22Rv1 (cell line): ENCODE data around the gene SGCB.
A peak's percentile ranks its signal among the peaks of the same experiment; 100 is the strongest.

Experiments
- H3K27ac ChIP-seq: fragments of 450-650 bp; 2 replicates; pipeline ENCODE4 v1.5.1; 2017
- CTCF ChIP-seq: fragments of 450-650 bp; IDR thresholded peaks from 2 replicates; pipeline ENCODE4 v1.5.1; 2017; ENCODE audit warnings: mild to moderate bottlenecking
- ZFX ChIP-seq: fragments of 450-650 bp; IDR thresholded peaks from 2 replicates; pipeline ENCODE4 v1.6.1; 2017; ENCODE audit warnings: antibody characterized with exemption, borderline replicate concordance

Gene SGCB

GRCh38 chr4:52019936-52020657, 18.0 kb downstream of the SGCB start, which contains the start of gene LRRC66:
TSS of gene LRRC66 (minus strand) at chr4:52020363. CDS start at chr4:52017613, 2,750 bp downstream.
- no peak within 1 kb of the TSS for H3K27ac ChIP-seq
- no peak for TF ChIP-seq ZFX
- no peak for TF ChIP-seq CTCF

GRCh38 chr4:52017814-52018213, 20.3 kb downstream of the SGCB start:
- TF ChIP-seq CTCF = no peak
- no peak for TF ChIP-seq ZFX

DNA sequence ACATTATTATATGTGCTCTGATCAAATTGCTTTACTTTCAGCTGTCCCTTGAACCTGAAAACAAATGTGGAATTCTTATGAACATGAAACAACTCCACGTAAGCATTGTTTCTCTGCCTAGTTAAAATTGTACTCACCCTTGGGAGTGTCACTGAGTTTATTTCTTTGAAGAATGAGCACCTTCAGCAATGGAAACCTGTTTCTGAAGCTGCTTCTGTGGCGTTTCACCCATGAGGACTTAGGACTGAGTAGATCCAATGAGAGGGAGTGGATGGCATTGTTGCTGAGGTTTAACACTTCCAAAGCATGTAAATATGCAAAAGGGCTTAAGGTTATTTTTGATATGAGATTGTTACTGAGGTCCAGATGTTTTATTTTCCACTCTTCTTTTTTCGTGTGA, 21.1 kb downstream of the SGCB start:
- TF ChIP-seq ZFX (no peak), CTCF (no peak)
- H3K27ac ChIP-seq = no peak overlapping the region

More at GRCh38 chr4:52017814-52018213, 20.3 kb downstream of the SGCB start:
- H3K27ac ChIP-seq = no peak overlapping the region

DNA sequence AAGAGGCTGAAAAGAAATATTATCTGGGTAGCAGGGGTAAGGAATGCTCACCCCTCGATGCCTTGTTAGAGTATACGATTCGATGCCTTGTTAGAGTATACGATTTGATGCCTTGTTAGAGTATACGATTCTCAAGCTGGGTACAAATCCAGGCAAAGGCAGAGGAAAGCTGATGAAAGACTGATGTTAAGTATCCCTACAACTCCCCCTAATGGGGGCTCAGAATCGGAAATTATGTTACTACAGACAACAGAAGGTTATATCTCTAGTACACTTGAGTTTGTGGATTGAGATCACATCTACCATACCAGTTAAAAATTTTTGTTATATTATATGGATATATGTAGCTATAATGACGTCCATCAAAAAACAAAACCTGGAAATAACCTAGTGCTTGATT, 22.7 kb downstream of the SGCB start:
- peak; percentile 17; the same call in 1 of the 2 replicates for TF ChIP-seq CTCF
- TF ChIP-seq ZFX = no peak
- H3K27ac ChIP-seq = no peak overlapping the region

GRCh38 chr4:52014903-52015302, 23.2 kb downstream of the SGCB start:
- TF ChIP-seq CTCF (no peak), ZFX (no peak)
- no peak overlapping the region for H3K27ac ChIP-seq

DNA sequence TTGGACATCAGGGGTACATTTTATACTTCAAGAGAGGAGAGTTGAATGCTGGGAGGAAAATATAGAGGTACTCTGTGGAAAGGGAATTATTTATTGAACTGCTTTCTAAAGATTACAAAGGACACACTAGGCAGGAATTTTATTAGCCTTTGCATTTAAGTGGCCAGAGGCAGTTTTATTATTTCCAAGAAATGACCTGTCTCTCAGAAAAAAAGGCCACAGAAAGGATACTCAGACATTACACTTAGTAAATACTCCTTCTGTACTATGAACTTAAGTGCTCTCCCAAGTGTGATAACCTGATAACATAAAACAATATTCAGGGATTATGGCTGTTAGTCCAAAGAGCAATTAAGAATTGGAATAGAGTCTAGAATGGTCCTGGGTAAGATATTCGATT, 25.4 kb downstream of the SGCB start:
- no peak overlapping the region for H3K27ac ChIP-seq
- TF ChIP-seq ZFX (no peak), CTCF (no peak)

DNA sequence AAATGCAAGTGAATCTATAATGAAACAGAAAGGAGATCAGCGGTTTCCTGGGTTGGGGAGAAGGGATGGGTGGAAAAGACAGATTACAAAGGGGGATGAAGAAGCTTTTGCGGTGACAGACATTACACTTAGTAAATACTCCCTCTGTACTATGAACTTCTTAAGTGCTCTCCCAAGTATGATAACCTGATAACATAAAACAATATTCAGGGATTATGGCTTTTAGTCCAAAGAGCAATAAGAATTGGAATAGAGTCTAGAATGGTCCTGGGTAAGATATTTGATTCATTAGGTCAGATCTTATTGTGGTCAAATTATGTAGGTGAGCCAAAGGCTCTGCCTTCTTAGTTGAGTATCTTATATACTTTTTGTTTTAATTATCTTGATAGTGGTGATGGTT, 27.1 kb downstream of the SGCB start:
- no peak for TF ChIP-seq CTCF
- TF ChIP-seq ZFX = no peak
- H3K27ac ChIP-seq = no peak overlapping the region
